Measurements from ENCODE around the gene MEF2C. TPM values are rescaled to one million over a fixed set of nuclear protein-coding genes. Genes with fewer than 3 reads are reported as not detected.

Gene MEF2C
- total RNA-seq, 1 donor from 2014 or later: under 0.01 TPM

- H3K4me3 ChIP-seq (ENCODE audit: low read depth, low read length): no peak overlapping the region
- no peaks in the 10 kb centered on the region for H3K27me3 ChIP-seq (ENCODE audit: control insufficient read depth, insufficient read depth, low read length)
- no peak for FAIRE-seq
- H3K36me3 ChIP-seq (ENCODE audit: control insufficient read depth, insufficient read depth, low read length): no peaks in the 10 kb centered on the region
- no peak for DNase-seq (ENCODE audit: low read depth)
- no peak for TF ChIP-seq CTCF (IDR thresholded peaks at IDR 0.05; ENCODE audit: insufficient read depth, low read length, severe bottlenecking)
Observed at GRCh38 chr5:88854769-88855168, 28.2 kb downstream of the MEF2C start.

GRCh38 chr5:88847420-88847819 lies 35.6 kb downstream of the MEF2C start:
- FAIRE-seq (no peak), DNase-seq (ENCODE audit: low read depth) (no peak)
- no peak for TF ChIP-seq CTCF (IDR thresholded peaks at IDR 0.05; ENCODE audit: insufficient read depth, low read length, severe bottlenecking)
- no peak overlapping the region for H3K4me3 ChIP-seq (ENCODE audit: low read depth, low read length)
- H3K27me3 ChIP-seq (ENCODE audit: control insufficient read depth, insufficient read depth, low read length): no peaks in the 10 kb centered on the region
- H3K36me3 ChIP-seq (ENCODE audit: control insufficient read depth, insufficient read depth, low read length): no peaks in the 10 kb centered on the region

- no peak for TF ChIP-seq CTCF (IDR thresholded peaks at IDR 0.05; ENCODE audit: insufficient read depth, low read length, severe bottlenecking)
Observed at GRCh38 chr5:88846434-88846833, 36.5 kb downstream of the MEF2C start.

GRCh38 chr5:88845081-88845697 lies 37.8 kb downstream of the MEF2C start:
- FAIRE-seq: no peak
- no peaks in the 10 kb centered on the region for H3K27me3 ChIP-seq (ENCODE audit: control insufficient read depth, insufficient read depth, low read length)
- TF ChIP-seq CTCF (IDR thresholded peaks at IDR 0.05; ENCODE audit: insufficient read depth, low read length, severe bottlenecking): no peak

More at GRCh38 chr5:88846434-88846833, 36.5 kb downstream of the MEF2C start:
- FAIRE-seq: no peak
- no peaks in the 10 kb centered on the region for H3K27me3 ChIP-seq (ENCODE audit: control insufficient read depth, insufficient read depth, low read length)
- H3K36me3 ChIP-seq (ENCODE audit: control insufficient read depth, insufficient read depth, low read length): no peaks in the 10 kb centered on the region
- DNase-seq (ENCODE audit: low read depth): no peak
- no peak overlapping the region for H3K4me3 ChIP-seq (ENCODE audit: low read depth, low read length)

GRCh38 chr5:88842784-88843183 lies 40.2 kb downstream of the MEF2C start:
- DNase-seq (ENCODE audit: low read depth): no peak
- FAIRE-seq: no peak
- TF ChIP-seq CTCF (IDR thresholded peaks at IDR 0.05; ENCODE audit: insufficient read depth, low read length, severe bottlenecking): no peak
- Histone ChIP-seq H3K4me3 (ENCODE audit: low read depth, low read length) (no peak overlapping the region), H3K27me3 (ENCODE audit: control insufficient read depth, insufficient read depth, low read length) (no peaks in the 10 kb centered on the region), H3K36me3 (ENCODE audit: control insufficient read depth, insufficient read depth, low read length) (no peaks in the 10 kb centered on the region)

More at GRCh38 chr5:88845081-88845697, 37.8 kb downstream of the MEF2C start:
- no peak for DNase-seq (ENCODE audit: low read depth)
- H3K36me3 ChIP-seq (ENCODE audit: control insufficient read depth, insufficient read depth, low read length): no peaks in the 10 kb centered on the region
- no peak overlapping the region for H3K4me3 ChIP-seq (ENCODE audit: low read depth, low read length)

- no peak overlapping the region for H3K4me3 ChIP-seq (ENCODE audit: low read depth, low read length)
- no peak for DNase-seq (ENCODE audit: low read depth)
Observed at GRCh38 chr5:88841212-88841611, 41.8 kb downstream of the MEF2C start.

More at GRCh38 chr5:88841212-88841611, 41.8 kb downstream of the MEF2C start:
- no peak for FAIRE-seq
- Histone ChIP-seq H3K36me3 (ENCODE audit: control insufficient read depth, insufficient read depth, low read length) (no peaks in the 10 kb centered on the region), H3K27me3 (ENCODE audit: control insufficient read depth, insufficient read depth, low read length) (no peaks in the 10 kb centered on the region)
- TF ChIP-seq CTCF (IDR thresholded peaks at IDR 0.05; ENCODE audit: insufficient read depth, low read length, severe bottlenecking): no peak
